NCI-H524 (cell line): ENCODE data around the gene APOD.
"Not testable (repeated sequence)": the region's sequence is repeated elsewhere in the genome, so short reads cannot be mapped to it uniquely, and the experiment has no call there.

Experiments
- DNase-seq, 2 experiments: peaks; one replicate each; lab custom pipeline; 2025; lab: John Stamatoyannopoulos, UW

The APOD gene

GRCh38 chr3:195617784-195618659 lies 34.3 kb upstream of the APOD start:
- not testable (repeated sequence) for DNase-seq

- not testable (repeated sequence) for DNase-seq
Observed at GRCh38 chr3:195617134-195617533, 33.4 kb upstream of the APOD start.

DNA sequence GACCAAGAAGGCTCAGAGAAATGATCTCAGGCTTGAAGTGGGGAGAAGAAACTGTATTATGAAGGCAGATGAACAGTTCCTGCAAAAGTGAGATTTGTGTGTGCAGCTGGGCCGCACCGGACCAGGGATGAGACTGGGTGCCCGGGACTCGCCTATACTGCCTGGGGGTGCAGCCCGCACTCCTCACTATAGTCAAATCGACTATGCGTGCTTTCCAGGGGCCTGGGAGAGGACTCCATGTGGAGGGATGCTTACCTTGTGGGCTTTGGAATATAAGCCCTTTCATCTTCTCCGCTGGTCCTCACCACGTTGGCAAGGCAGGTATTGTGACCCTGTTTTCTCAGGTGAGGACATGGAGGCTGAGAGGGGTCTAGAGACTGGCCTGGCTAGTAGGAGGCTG lies 32.9 kb upstream of the APOD start:
- no peak for DNase-seq

GRCh38 chr3:195615952-195616537 lies 32.3 kb upstream of the APOD start:
- DNase-seq, result not testable (repeated sequence)

DNA sequence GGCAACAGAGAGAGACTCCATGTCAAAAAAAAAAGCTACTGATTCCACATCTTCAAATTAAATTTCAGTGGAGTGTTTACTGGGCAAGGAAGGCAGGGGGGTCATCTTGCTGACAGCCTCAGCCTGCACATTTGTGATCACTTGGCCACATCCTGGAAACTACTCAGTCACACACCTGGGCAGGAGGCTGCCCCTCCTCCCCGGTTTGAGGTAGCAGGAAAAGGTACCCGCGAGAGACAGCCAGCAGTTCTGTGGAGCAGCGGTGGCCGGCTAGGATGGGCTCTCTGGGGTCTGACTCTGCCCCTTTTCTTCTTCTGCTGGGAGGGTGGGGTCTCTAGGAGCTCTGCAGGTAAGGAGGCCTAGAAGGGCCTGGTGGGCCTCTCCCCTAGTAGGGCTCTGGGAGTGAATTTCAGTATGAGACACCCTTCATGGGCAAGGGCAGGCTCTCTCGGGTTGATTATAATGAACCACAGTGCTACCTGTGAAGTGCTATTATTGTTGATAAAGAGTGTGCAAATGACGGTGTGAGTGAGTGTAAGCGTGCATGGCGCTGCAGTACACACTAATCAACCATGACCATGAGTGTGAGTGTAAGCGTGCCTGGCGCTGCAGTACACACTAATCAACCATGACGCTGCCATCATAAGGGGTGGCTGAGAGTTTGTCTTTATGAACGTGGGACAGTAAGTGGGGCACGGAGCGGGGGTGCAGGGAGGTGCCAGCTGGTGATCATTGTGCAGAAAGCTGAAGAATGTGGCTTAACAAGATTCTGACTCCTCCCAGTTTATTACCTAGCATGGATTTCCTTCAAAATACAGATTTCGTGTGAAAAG lies 31.1 kb upstream of the APOD start:
- not testable (repeated sequence) for DNase-seq

GRCh38 chr3:195613468-195614069 lies 29.8 kb upstream of the APOD start:
- no peak for DNase-seq

DNA sequence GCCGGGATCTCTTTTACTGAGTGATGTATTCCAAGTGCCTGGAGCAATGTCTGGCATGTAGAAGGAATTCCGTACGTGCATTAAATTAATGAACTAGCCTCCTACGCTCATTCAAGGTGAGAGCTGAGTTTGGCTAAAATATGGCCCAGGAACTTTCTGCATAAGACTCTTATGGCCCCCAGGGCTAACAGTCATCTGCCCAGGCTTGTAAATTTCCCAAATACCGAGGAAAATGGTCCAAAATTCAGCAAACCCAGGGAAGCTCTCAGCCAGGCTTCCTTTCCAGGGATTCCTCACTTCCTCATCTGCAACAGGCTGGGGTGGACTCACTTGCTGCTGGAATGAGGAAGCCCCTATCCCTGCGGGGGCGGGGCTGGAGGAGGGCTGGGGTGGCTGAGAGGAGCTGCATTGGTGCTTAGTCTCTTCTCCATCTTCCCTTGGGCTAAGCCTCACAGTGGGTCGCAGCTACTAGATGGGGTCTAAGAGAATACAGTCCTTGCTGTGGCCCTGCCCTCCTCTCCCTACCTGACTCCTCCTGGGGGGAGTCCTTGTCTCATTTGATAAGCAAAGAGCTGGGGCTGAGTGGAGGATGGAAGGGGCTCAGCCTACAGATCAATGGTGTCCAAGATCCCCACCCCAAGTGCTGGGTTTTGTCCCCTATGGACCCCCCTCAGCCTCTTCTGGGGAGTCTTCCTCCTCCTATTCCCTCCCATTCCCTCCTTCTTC lies 28.5 kb upstream of the APOD start:
- DNase-seq, result no peak

DNA sequence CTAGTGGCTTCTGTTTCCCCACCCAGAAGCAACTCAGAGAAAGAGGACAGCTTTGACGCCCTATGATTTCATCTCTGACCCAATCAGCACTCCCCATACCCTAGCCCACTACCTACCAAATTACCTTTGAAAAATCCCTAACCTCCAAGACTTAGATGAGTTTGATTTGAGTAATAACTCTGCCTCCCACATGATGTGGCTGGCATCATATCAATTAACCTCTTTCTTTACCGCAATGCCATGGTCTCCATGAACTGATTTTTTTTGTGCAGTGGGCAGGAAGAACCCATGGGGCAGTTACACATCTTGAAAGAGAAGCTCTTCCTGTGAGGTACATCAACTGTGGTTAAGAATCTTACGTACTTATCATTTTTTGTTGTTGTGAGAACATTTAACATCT lies 25.5 kb upstream of the APOD start:
- no peak for DNase-seq

DNA sequence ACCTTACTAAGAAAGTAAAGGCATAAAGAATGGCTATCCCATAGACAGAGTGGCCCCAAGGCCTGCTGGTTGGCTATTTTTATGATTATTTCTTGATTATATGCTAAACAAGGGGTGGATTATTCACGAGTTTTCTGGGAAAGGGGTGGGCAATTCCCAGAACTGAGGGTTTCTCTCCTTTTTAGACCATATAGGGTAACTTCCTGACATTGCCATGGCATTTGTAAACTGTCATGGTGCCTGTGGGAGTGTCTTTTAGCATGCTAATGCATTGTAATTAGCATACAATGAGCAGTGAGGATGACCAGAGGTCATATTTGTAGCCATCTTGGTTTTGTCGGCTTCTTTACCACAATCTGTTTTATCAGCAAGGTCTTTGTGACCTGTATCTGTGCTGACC lies 18.0 kb upstream of the APOD start:
- not testable (repeated sequence) for DNase-seq

DNA sequence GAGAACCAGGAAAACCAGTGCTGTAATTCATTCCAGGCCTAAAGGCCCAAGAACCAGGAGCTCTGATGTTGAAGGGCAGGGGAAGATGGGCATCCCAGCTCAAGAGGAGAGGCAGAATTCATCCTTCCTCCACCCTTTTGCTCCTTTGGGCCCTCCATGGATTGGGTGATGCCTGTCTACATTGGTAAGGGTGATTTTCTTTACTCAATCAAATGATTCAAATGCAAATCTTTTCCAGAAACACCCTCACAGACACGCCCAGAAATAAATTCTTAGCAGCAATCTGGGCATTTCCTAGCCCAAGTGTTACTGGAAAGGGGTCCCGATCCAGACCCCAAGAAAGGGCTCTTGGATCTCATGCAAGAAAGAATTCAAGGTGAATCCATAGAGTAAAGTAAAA lies 17.6 kb upstream of the APOD start:
- DNase-seq, result no peak

DNA sequence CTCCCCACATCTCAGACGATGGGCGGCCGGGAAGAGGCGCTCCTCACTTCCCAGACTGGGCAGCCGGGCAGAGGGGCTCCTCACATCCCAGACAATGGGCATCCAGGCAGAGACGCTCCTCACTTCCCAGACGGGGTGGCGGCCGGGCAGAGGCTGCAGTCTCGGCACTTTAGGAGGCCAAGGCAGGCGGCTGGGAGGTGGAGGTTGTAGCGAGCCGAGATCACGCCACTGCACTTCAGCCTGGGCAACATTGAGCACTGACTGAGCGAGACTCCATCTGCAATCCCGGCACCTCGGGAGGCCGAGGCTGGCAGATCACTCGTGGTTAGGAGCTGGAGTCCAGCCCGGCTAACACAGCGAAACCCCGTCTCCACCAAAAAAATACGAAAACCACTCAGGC lies 16.2 kb upstream of the APOD start:
- DNase-seq, result not testable (repeated sequence)

DNA sequence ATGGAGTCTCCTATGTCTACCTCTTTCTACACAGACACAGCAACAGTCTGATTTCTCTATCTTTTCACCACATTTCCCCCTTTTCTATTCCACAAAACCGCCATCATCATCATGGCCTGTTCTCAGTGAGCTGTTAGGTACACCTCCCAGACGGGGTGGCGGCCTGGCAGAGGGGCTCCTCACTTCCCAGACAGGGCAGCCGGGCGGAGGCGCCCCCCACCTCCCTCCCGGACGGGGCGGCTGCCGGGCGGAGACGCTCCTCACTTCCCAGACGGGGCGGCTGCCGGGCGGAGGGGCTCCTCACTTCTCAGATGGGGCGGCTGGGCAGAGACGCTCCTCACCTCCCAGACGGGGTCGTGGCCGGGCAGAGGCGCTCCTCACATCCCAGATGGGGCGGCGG lies 15.8 kb upstream of the APOD start:
- DNase-seq, result not testable (repeated sequence)

GRCh38 chr3:195597848-195598247 lies 14.1 kb upstream of the APOD start:
- DNase-seq, result no peak

- DNase-seq, result no peak
Observed at GRCh38 chr3:195597229-195597628, 13.5 kb upstream of the APOD start.

DNA sequence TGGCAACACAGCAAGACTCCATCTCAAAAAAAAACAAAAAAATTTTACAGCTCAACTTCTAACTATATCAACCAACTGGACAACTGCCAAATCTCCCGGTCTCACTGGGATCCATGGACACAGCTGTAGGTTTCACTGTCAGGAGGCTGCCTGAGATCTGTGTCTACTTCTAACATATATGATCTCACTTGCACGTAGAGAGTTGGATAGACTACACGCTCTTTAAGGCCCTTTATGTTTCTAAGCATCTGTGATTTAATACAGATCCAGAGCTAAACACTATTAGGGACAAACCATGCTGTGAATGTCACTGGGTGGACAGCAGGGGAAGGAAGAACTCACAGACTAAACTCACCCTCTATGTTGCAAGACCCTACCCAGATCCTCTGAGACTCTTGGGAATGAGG lies 13.0 kb upstream of the APOD start:
- DNase-seq, result no peak

GRCh38 chr3:195595785-195596531 lies 12.2 kb upstream of the APOD start:
- DNase-seq, result no peak

DNA sequence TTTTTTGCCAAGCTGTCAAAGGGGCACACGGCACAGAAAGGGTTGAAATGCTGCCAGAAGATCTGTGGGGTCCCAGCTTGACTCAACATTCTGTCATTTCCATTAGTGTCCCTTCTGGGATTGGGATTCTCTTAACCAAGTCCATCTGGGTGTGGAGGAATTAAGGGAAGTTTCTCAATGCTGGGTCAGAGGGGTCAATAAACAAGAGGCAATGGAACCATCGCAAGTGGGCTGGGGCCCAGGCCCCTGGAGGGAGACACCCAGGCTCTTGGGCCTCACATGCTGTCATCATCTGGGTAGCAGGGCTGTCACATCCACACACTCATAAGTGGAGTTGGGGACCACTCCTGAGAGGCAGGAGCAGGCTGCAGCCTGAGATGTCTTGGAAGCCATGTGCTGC lies 8.1 kb upstream of the APOD start:
- no peak for DNase-seq

DNA sequence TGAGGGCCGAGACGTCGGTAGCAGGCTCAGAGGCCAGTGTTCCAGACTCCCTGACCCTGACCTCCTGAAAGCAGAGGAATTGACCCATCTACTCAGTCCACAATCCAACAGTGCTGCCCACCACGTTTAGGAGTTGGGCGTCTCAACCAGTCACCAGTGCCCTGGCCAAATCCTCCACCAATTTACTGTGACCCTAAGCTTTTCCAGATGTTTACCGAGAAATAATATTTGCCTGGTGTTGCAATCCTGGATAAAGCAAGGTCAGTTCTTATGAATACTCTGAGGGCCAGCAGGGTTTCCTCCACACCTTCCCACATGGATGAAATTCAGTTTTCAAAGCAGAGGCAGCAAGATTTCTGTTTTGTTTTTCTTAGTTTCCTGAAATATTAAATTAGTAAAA lies 7.5 kb upstream of the APOD start:
- no peak for DNase-seq

DNA sequence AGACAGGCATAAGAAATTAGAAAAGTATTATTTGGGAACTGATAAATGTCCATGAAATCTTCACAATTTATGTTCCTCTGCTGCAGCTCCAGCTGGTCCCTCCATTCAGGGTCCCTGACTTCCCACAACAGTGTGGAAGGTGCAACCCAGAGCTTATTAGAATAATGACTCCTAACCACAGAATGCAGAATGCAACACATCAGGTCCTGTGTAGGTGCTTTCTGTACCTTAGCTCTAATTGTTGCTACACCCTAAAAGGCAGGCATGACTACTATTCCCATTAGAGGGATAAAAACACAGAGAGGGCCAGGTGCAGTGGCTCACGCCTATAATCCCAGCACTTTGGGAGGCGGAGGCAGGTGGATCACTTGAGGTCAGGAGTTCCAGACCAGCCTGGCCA lies 6.6 kb upstream of the APOD start:
- DNase-seq, result not testable (repeated sequence)

DNA sequence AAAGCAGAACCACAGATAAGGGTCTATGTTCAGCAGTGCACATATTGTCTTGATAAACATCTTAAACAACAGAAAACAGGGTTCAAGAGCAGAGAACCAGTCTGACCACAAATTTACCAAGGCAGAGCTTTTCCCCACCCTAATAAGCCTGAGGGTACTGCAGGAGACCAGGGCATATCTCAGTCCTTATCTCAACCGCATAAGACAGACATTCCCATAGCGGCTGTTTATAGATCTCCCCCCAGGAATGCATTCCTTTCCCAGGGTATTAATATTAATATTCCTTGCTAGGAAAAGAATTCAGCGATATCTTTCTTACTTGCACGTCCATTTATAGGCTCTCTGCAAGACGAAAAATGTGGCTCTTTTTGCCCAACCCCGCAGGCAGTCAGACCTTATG lies 6.1 kb upstream of the APOD start:
- DNase-seq, result not testable (repeated sequence)

DNA sequence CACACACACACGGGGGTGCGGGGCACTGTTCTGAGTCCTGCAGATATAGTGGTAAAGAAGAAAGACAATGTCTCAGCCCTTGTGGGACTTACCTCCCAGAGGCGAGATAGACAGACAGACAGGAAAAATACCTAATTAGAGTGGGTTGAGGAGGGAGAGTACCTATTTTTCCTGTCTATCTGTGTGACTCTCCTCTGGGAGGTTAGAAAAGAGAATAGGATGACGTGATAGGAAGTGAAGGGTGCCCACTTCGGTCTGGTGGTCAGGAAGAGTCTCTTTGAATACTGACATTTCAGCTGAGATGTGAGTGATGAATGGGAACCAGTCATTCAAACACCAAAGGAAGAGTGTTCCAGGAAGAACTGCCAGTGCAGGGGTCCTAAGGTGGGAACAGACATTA lies 4.1 kb upstream of the APOD start:
- DNase-seq, result no peak
